HCT116 (cell line): Measurements from ENCODE around the gene ERC2.

Experiments
- ATF3 ChIP-seq: IDR thresholded peaks from 2 replicates; pipeline ENCODE4 v1.6.1; 2012
- CTCF ChIP-seq, 3 experiments: fragments of 200-600 bp in 1 of 3; sonication (generic) in 1 of 3; IDR thresholded peaks in 2 of 3; conservative IDR thresholded peaks in 1 of 3; 2 replicates each; pipeline ENCODE4 v1.5.1; 2012 to 2017; ENCODE audit warnings: low read depth in 2 of 3, low read length in 2 of 3, antibody characterized with exemption in 1 of 3, borderline replicate concordance in 1 of 3, control low read depth in 1 of 3, mild to moderate bottlenecking in 1 of 3, mixed read lengths in 1 of 3, mixed run types in 1 of 3, moderate library complexity in 1 of 3; ENCODE audit not compliant: insufficient read depth in 1 of 3
- ELF1 ChIP-seq: IDR thresholded peaks from 2 replicates; pipeline ENCODE4 v1.6.1; 2012; ENCODE audit warnings: low read depth, borderline replicate concordance
- EZH2 ChIP-seq: fragments of 200-600 bp; sonication (generic); IDR thresholded peaks from 2 replicates; pipeline ENCODE4 v1.6.1; 2017; ENCODE audit warnings: antibody characterized with exemption, mixed run types
- EZH2phosphoT487 ChIP-seq: fragments of 200-600 bp; IDR thresholded peaks from 2 replicates; pipeline ENCODE4 v1.6.1; 2018; ENCODE audit warnings: antibody characterized with exemption, borderline replicate concordance
- JUND ChIP-seq: IDR thresholded peaks from 2 replicates; pipeline ENCODE4 v1.6.1; 2012
- MAX ChIP-seq: IDR thresholded peaks from 2 replicates; pipeline ENCODE4 v1.6.1; 2012
- POLR2A ChIP-seq: IDR thresholded peaks from 2 replicates; pipeline ENCODE4 v1.7.0; 2011; ENCODE audit warnings: borderline replicate concordance; ENCODE audit not compliant: insufficient read depth, insufficient read length; ENCODE audit errors: extremely low read depth
- POLR2AphosphoS5 ChIP-seq: IDR thresholded peaks from 2 replicates; pipeline ENCODE4 v1.6.1; 2011; ENCODE audit warnings: mild to moderate bottlenecking, low read depth, low read length, moderate library complexity
- SP1 ChIP-seq: IDR thresholded peaks from 2 replicates; pipeline ENCODE4 v1.6.1; 2012; ENCODE audit warnings: low read depth

GRCh38 chr3:55649554-55649953 lies 818.7 kb downstream of the ERC2 start:
- no peak for TF ChIP-seq CTCF (IDR thresholded peaks at IDR 0.05 in 2 of 3, conservative IDR thresholded peaks at IDR 0.05 in 1 of 3; ENCODE audit: borderline replicate concordance in 1 of 3, insufficient read depth in 1 of 3, low read depth in 2 of 3, low read length in 2 of 3)
- no peak for TF ChIP-seq EZH2
- TF ChIP-seq POLR2AphosphoS5: no peak
- no peak for TF ChIP-seq POLR2A
- TF ChIP-seq ELF1: no peak
- no peak for TF ChIP-seq ATF3
- no peak for TF ChIP-seq EZH2phosphoT487
- no peak for TF ChIP-seq MAX
- no peak for TF ChIP-seq JUND
- TF ChIP-seq SP1: no peak
